GM21717 (cell line): Measurements from ENCODE around the gene PTPRR.

ENCODE experiments used
- ATAC-seq: cut with Tn5 transposase; IDR thresholded peaks from one replicate; pipeline ENCODE4 v1.9.1; 2021; ENCODE audit warnings: mild to moderate bottlenecking, moderate library complexity; ENCODE audit not compliant: unreplicated experiment

The PTPRR gene

GRCh38 chr12:70609739-70610491 lies 310.6 kb downstream of the PTPRR start:
- no peak for ATAC-seq

- ATAC-seq: no peak
Observed at GRCh38 chr12:70609203-70609602, 311.3 kb downstream of the PTPRR start.

- no peak for ATAC-seq
Observed at GRCh38 chr12:70608184-70608583, 312.4 kb downstream of the PTPRR start.

DNA sequence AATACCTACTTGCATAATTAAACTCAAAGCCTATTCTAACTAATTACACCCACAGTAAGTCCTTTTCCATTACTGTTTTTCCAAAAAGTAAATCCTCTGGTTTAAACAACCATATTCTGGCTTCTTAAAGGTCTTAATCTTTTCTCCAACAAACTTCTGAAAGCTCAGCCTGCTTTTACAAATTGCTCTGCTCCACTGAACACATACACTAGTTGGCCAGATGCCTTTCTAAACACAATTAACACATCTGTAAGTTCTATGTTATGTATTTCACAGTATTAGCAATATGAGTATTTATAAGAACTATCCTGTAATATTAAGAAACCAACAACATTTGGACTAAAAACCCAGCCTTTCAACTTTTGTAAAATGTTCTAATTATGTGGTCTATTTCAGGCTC lies 313.4 kb downstream of the PTPRR start:
- ATAC-seq: no peak

DNA sequence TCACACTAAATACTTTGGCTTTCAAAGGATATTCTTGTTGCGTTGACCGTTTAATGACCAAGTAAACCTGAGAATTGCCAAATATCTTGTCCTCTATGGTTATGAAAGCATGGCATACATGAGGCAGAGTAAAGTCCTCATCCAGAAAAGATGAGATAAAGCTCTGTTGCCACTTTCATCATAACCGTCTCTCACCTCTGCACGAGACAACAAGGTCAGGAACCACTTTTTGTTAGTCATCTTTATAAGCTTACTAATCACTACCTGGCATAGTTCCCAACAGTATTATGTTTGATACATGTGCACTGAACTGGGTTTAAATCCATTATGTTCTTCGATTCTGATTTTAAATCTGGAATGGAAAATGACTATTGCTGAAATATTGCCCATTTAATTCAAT lies 314.6 kb downstream of the PTPRR start:
- no peak for ATAC-seq

DNA sequence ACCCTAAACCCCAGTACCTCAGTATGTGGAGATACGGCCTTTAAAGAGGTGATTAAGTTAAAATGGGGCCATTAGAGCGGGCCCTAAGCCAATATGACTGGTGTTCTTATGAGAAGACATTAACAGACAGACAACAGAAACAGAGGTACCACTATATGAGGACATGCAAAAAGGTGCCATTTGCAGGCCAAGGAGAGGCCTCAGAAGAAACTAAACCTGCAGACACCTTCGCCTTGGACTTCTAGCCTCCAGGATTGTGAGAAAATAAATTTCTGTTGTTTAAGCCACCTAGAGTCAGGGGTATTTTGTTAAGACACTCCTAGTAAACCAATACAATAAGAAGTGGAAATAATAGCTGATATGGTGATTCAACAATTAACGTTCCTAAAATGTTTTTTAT lies 315.9 kb downstream of the PTPRR start:
- no peak for ATAC-seq

- ATAC-seq: no peak
Observed at GRCh38 chr12:70603044-70603443, 317.5 kb downstream of the PTPRR start.

DNA sequence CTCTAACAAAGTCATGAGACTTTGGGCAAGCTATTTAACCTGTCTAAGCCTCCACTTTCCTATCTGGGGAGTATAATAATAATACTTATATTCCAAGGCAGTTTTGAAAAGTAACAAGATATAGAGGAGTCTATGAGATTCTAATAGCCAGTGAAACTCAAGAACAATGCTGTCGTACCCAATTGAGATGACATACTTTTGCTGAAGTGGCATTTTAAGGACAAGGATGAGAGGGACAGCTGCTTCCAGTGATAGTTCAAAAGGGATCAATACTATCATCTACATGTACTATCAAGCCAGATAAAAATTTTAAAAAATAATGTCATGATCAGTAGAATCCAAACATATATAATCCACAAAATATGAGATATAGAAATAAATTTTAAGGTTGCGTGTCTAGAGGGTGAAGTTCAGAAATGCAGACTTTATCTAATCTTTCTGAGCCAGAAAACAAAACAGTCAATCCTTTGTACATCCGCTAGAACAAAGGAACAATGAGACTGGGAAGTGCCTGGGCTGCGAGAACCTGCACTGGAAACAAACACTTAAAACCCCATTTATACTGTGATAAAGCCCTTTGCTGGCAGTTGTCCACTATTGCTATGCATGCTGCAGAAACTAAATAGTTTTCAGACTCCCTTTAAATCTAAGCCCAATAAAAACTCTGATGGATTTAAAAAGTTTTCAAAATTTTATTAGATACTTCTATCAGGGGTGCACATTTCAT lies 321.9 kb downstream of the PTPRR start:
- no peak for ATAC-seq

DNA sequence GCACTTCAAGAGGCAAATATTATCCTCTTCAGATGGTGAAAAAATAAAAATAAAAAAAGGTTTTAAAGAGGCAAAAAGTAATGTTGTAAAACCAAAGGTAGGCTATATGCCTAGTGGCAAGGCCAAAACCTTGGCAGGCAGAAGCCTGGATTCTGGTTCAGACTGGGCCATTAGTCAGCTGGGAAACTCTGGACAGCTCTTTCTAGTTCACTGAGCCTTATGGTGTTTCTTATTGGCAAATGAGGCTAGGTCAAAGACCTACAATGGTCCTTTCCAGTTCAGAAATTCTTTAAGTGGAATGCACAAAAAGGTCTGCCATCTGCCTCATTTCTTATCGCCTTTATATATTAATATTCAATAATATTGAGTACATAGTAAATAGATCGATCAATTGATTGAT lies 327.9 kb downstream of the PTPRR start:
- ATAC-seq: no peak

GRCh38 chr12:70590549-70591226 lies 329.9 kb downstream of the PTPRR start:
- ATAC-seq: no peak

GRCh38 chr12:70590051-70590450 lies 330.5 kb downstream of the PTPRR start:
- peak; percentile 92 for ATAC-seq
